PFSK-1 (cell line): Measurements from ENCODE around the gene MDFIC.

Source experiments
- POLR2AphosphoS5 ChIP-seq: IDR thresholded peaks from 2 replicates; pipeline ENCODE4 v1.6.1; 2012; ENCODE audit warnings: low read depth, mild to moderate bottlenecking, control low read depth, low read length, moderate library complexity
- TF ChIP-seq, protein P1 (sequence below), 2 experiments: IDR thresholded peaks; 2 replicates each; pipeline versions ENCODE4 v1.6.1 to v1.8.0; 2011 to 2012; ENCODE audit warnings: low read depth in 2 of 2, low read length in 2 of 2, control low read depth in 1 of 2, inconsistent platforms in 1 of 2, mild to moderate bottlenecking in 1 of 2, moderate library complexity in 1 of 2; ENCODE audit not compliant: insufficient read depth in 1 of 2

DNA sequence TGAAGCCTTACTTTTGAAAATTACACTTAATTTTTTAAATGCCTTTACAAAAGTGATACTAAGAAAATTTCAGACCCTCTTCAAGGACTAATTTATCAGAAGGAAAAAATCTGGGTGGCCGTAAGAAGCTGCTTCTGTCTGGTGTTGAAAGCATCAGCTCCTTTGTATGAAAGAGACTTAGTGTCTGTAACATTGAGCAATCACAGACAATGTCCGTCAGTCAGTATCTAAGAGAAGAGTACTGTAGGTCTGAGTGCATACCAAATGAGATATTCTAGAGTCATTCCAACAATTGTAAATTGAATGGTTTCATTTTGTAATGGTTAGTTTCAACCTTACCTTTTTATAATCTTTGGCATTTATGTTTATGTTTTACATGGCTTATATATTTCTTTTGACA lies 11.1 kb upstream of the MDFIC start:
- TF ChIP-seq, protein P1, sequence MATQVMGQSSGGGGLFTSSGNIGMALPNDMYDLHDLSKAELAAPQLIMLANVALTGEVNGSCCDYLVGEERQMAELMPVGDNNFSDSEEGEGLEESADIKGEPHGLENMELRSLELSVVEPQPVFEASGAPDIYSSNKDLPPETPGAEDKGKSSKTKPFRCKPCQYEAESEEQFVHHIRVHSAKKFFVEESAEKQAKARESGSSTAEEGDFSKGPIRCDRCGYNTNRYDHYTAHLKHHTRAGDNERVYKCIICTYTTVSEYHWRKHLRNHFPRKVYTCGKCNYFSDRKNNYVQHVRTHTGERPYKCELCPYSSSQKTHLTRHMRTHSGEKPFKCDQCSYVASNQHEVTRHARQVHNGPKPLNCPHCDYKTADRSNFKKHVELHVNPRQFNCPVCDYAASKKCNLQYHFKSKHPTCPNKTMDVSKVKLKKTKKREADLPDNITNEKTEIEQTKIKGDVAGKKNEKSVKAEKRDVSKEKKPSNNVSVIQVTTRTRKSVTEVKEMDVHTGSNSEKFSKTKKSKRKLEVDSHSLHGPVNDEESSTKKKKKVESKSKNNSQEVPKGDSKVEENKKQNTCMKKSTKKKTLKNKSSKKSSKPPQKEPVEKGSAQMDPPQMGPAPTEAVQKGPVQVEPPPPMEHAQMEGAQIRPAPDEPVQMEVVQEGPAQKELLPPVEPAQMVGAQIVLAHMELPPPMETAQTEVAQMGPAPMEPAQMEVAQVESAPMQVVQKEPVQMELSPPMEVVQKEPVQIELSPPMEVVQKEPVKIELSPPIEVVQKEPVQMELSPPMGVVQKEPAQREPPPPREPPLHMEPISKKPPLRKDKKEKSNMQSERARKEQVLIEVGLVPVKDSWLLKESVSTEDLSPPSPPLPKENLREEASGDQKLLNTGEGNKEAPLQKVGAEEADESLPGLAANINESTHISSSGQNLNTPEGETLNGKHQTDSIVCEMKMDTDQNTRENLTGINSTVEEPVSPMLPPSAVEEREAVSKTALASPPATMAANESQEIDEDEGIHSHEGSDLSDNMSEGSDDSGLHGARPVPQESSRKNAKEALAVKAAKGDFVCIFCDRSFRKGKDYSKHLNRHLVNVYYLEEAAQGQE (IDR thresholded peaks at IDR 0.05; ENCODE audit: insufficient read depth in 1 of 2, low read depth in 2 of 2, low read length in 2 of 2): no peak
- no peak for TF ChIP-seq POLR2AphosphoS5
